Transverse colon (tissue), 3 donors: Measurements from ENCODE around the gene DOCK9.

Source experiments
- CTCF ChIP-seq, 5 experiments: fragments of 200-600 bp in 3 of 5; fragments of 450-650 bp in 2 of 5; sonication (generic) in 3 of 5; IDR thresholded peaks; 1 replicate in 2 of 5; 2 replicates in 3 of 5; pipeline ENCODE4 v1.5.1; 2016 to 2017; ENCODE audit warnings: antibody characterized with exemption in 5 of 5, inconsistent platforms in 3 of 5, mild to moderate bottlenecking in 2 of 5, moderate library complexity in 1 of 5
- EP300 ChIP-seq: sonication (generic); formaldehyde crosslinking; IDR thresholded peaks from one replicate; pipeline ENCODE4 v1.6.1; 2017; ENCODE audit warnings: antibody characterized with exemption, low read depth
- POLR2A ChIP-seq: fragments of 450-650 bp; IDR thresholded peaks from one replicate; pipeline ENCODE4 v1.6.1; 2016; ENCODE audit warnings: antibody characterized with exemption, mild to moderate bottlenecking, moderate library complexity

GRCh38 chr13:98959291-98959690 lies 18.6 kb downstream of the DOCK9 start:
- TF ChIP-seq CTCF (IDR thresholded peaks at IDR 0.05) (no peak), EP300 (no peak), POLR2A (no peak)
